WERI-Rb-1 (cell line): Measurements from ENCODE around the gene PCDHA1.
A peak's percentile ranks its signal among the peaks of the same experiment; 100 is the strongest.

Source experiments
- DNase-seq: peaks from one replicate; pipeline ENCODE4 v3.0.0-alpha.2; 2020
- H3K27ac ChIP-seq: fragments of 250-450 bp; sonication (Bioruptor Pico); 2 replicates; pipeline ENCODE4 v1.5.1; 2020; ENCODE audit warnings: mild to moderate bottlenecking, moderate library complexity
- H3K27me3 ChIP-seq: fragments of 250-450 bp; sonication (Bioruptor Pico); 2 replicates; pipeline ENCODE4 v1.5.1; 2021; ENCODE audit warnings: mild to moderate bottlenecking, low read depth, moderate library complexity; ENCODE audit not compliant: insufficient read depth, severe bottlenecking
- H3K36me3 ChIP-seq: fragments of 250-450 bp; sonication (Bioruptor Pico); 2 replicates; pipeline ENCODE4 v1.5.1; 2020; ENCODE audit warnings: mild to moderate bottlenecking, moderate library complexity
- H3K4me3 ChIP-seq: 2 replicates; pipeline ENCODE4 v1.5.1; 2011; ENCODE audit warnings: low read depth, mild to moderate bottlenecking, control low read depth, low read length
- H3K9me3 ChIP-seq: fragments of 250-450 bp; sonication (Bioruptor Pico); 2 replicates; pipeline ENCODE4 v1.5.1; 2021; ENCODE audit warnings: mild to moderate bottlenecking, moderate library complexity; ENCODE audit not compliant: severe bottlenecking
- TF ChIP-seq, protein P1 (sequence below): IDR thresholded peaks from 2 replicates; pipeline ENCODE4 v1.5.1; 2011; ENCODE audit warnings: low read depth, mild to moderate bottlenecking, control low read depth, inconsistent platforms, low read length

Gene PCDHA1

DNA sequence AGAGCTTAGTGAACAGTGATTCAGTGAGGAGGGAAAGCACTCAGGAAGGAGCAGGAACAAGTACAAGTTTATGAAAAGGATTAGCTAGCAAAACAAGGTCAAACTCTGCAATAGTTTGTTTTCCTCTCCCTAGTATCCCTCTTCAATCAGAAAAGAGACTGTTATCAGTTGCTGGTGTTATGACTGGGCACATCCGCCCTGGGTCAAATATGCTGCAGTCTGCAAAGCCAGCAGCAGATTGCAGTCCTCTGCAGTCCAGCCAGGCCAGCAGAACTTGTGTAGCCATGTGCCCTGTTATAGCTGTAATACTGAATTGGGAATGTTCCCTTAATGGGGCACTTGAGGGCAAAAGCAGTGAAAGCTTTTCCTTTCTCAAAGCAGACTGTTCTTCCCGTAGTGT lies 192.3 kb downstream of the PCDHA1 start:
- H3K27me3 ChIP-seq, result no peaks in the 10 kb centered on the region
- TF ChIP-seq, protein P1, sequence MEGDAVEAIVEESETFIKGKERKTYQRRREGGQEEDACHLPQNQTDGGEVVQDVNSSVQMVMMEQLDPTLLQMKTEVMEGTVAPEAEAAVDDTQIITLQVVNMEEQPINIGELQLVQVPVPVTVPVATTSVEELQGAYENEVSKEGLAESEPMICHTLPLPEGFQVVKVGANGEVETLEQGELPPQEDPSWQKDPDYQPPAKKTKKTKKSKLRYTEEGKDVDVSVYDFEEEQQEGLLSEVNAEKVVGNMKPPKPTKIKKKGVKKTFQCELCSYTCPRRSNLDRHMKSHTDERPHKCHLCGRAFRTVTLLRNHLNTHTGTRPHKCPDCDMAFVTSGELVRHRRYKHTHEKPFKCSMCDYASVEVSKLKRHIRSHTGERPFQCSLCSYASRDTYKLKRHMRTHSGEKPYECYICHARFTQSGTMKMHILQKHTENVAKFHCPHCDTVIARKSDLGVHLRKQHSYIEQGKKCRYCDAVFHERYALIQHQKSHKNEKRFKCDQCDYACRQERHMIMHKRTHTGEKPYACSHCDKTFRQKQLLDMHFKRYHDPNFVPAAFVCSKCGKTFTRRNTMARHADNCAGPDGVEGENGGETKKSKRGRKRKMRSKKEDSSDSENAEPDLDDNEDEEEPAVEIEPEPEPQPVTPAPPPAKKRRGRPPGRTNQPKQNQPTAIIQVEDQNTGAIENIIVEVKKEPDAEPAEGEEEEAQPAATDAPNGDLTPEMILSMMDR, result no peak

DNA sequence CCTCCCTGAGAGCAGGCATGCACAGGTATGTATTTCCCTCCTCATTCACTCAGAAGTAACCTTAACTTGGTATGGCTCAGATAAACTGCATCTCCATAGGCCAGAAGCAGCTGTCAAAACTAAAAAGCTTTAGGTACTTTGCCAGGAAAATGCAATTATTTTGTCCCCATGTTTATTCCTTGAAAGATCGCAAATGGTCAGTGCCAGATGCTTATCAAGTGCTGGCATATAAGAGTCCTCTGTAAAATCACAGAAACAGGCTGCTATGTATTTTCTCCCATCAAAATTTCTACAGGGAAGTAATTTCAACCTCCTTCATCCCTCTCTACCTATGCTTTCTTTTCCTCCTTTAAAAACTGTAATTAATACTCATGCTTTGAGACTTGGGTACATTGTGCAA lies 193.0 kb downstream of the PCDHA1 start:
- Histone ChIP-seq H3K9me3 (no peaks in the 10 kb centered on the region), H3K27me3 (no peaks in the 10 kb centered on the region), H3K36me3 (peaks cover 18% of the 10 kb centered on the region), H3K27ac (no peak overlapping the region), H3K4me3 (no peak overlapping the region)
- TF ChIP-seq, protein P1, result no peak
- no peak for DNase-seq

More for the DNA sequence above, 192.3 kb downstream of the PCDHA1 start:
- Histone ChIP-seq H3K9me3 (no peaks in the 10 kb centered on the region), H3K36me3 (peaks cover 11% of the 10 kb centered on the region), H3K4me3 (no peak overlapping the region), H3K27ac (no peak overlapping the region)
- no peak for DNase-seq

DNA sequence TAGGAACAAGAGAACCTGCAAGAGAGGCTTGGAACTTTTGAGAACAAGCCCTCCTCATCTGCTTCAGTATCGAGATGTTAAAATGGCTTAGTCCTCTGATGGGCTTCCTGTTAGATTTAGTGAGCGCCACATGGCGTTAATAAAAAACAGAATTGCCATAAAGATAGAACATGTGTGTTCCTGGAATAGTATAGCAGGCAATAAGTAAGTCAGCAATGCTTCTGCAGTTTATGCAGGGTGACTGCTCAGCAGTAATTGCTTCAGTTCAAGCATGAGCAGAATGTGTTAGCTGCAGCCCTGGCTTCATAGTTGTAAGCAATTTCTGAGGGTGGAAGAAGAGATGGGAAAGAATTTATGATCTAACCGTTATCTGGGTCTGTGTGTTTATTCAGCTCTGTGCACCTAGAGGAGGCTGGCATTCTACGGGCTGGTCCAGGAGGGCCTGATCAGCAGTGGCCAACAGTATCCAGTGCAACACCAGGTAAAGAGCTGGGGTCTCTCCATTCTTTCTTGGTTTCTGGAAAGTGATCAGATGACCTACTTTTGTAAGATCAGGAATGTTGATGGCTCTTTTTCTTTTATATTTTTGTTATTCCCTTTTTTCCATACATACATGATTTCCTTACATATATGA lies 196.3 kb downstream of the PCDHA1 start:
- TF ChIP-seq, protein P1, result no peak

DNA sequence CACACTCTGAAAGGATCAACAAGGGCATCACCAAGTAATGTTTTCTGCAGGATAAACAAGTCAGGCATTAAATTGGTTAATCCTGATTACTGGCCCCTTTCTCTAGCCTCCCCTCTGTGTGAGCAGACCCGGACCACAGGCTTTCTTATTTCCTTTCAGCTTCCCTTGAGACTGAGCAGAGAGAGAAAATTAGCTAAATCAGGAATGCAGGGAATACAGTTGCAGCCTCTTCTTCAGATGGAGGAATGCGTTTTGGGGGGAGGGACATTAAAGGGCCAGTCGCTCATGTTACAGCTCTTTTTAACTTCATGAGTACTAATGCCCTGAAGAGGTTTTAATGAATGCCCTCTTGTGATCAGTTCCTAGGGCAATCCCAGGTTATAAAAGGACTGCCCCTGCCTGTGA lies 200.2 kb downstream of the PCDHA1 start:
- Histone ChIP-seq H3K4me3 (no peak overlapping the region), H3K9me3 (no peaks in the 10 kb centered on the region), H3K27me3 (no peaks in the 10 kb centered on the region), H3K36me3 (peaks cover 22% of the 10 kb centered on the region), H3K27ac (peak overlapping the region; percentile 41)
- TF ChIP-seq, protein P1, result no peak
- no peak for DNase-seq

More for the DNA sequence above, 196.3 kb downstream of the PCDHA1 start:
- Histone ChIP-seq H3K27ac (no peak overlapping the region), H3K9me3 (no peaks in the 10 kb centered on the region), H3K36me3 (peaks cover 22% of the 10 kb centered on the region), H3K4me3 (no peak overlapping the region), H3K27me3 (no peaks in the 10 kb centered on the region)
- no peak for DNase-seq

DNA sequence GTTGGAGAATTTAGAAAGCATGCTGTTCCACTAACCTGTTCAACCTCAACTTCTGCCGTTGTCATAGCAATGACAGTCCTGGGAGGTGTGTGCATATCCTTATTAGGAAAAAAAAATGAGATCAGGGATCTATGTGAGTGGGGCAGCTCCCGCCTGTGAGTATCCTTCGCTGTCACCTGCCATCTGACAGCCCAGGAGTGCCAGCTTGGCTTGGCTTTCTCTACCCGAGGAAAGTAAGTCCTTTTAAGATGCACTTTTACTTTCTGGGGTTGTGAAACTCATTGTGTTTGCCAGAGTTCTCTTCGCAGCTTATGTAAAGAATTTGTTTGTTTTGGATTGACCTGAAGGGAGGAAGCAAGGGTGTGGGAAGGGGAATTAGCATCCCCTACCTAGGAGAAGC lies 202.2 kb downstream of the PCDHA1 start:
- H3K27me3 ChIP-seq, result no peaks in the 10 kb centered on the region
- no peaks in the 10 kb centered on the region for H3K9me3 ChIP-seq
- DNase-seq, result no peak
- no peak overlapping the region for H3K4me3 ChIP-seq
- no peak overlapping the region for H3K27ac ChIP-seq
- peaks cover 15% of the 10 kb centered on the region for H3K36me3 ChIP-seq
- TF ChIP-seq, protein P1, result no peak

DNA sequence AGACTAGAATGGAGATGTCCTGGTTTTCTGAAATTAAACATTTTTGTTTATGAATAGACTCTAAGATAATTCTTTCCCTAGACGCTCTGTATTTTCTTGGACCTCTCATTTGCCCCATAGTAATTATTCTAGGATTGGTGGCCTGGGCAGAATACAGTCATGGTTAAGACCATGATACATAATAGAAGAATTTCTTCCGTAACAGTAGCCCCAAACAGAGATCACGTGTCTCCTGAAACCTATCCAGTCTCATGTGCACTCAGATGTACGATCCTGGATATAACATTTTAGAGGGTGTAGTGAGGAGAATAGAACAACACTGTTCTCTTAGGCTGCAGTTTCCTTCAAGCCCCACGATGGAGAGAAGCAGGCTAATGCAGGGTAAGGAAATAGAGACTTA lies 202.7 kb downstream of the PCDHA1 start:
- Histone ChIP-seq H3K27ac (no peak overlapping the region), H3K4me3 (no peak overlapping the region), H3K36me3 (peaks cover 10% of the 10 kb centered on the region), H3K9me3 (no peaks in the 10 kb centered on the region), H3K27me3 (no peaks in the 10 kb centered on the region)
- TF ChIP-seq, protein P1, result no peak
- no peak for DNase-seq
